GM23338 (cell line): ENCODE data around the gene PLD5.

Source experiments
- CTCF ChIP-seq, 2 experiments: fragments of 200-600 bp in 1 of 2; sonication (generic) in 1 of 2; conservative IDR thresholded peaks; 2 replicates each; pipeline versions ENCODE4 v1.5.1 to v1.6.1; 2016 to 2017; ENCODE audit warnings: antibody characterized with exemption in 2 of 2, low read depth in 2 of 2, mild to moderate bottlenecking in 2 of 2, moderate library complexity in 1 of 2
- POLR2AphosphoS5 ChIP-seq: IDR thresholded peaks from 2 replicates; pipeline ENCODE4 v1.6.1; 2016; ENCODE audit warnings: antibody characterized with exemption, low read depth

- TF ChIP-seq CTCF (conservative IDR thresholded peaks at IDR 0.05; ENCODE audit: low read depth in 2 of 2) (no peak), POLR2AphosphoS5 (no peak)
These were observed 11.5 kb upstream of the PLD5 start for GRCh38 chr1:242535986-242536385.
